GM21528 (cell line): ENCODE data around the gene COL11A2.

Experiments used
- ATAC-seq: cut with Tn5 transposase; IDR thresholded peaks from one replicate; pipeline ENCODE4 v1.9.1; 2021; ENCODE audit warnings: mild to moderate bottlenecking, moderate library complexity; ENCODE audit not compliant: unreplicated experiment, low FRiP score

COL11A2 gene

GRCh38 chr6:33172688-33173534 is 19.4 kb downstream of the COL11A2 start:
- ATAC-seq = no peak

- ATAC-seq = no peak
Measured at GRCh38 chr6:33171880-33172687, 20.2 kb downstream of the COL11A2 start.

GRCh38 chr6:33171016-33171879 is 21.0 kb downstream of the COL11A2 start:
- ATAC-seq = no peak

GRCh38 chr6:33170176-33171015 is 21.9 kb downstream of the COL11A2 start:
- ATAC-seq = no peak

- ATAC-seq = no peak
Measured at GRCh38 chr6:33169291-33170175, 22.7 kb downstream of the COL11A2 start.

GRCh38 chr6:33168639-33169038 is 23.6 kb downstream of the COL11A2 start:
- no peak for ATAC-seq

- ATAC-seq = no peak
Measured at GRCh38 chr6:33168284-33168601, 24.0 kb downstream of the COL11A2 start.

- no peak for ATAC-seq
Measured at GRCh38 chr6:33167374-33168283, 24.6 kb downstream of the COL11A2 start.

GRCh38 chr6:33166811-33167210 is 25.5 kb downstream of the COL11A2 start:
- ATAC-seq = no peak

- no peak for ATAC-seq
Measured at GRCh38 chr6:33166363-33166762, 25.9 kb downstream of the COL11A2 start.

- ATAC-seq = no peak
Measured at GRCh38 chr6:33165581-33166258, 26.5 kb downstream of the COL11A2 start.

- ATAC-seq = no peak
Measured at GRCh38 chr6:33164665-33165373, 27.4 kb downstream of the COL11A2 start.

- no peak for ATAC-seq
Measured at GRCh38 chr6:33164176-33164575, 28.1 kb downstream of the COL11A2 start.

- no peak for ATAC-seq
Measured at GRCh38 chr6:33163540-33163939, 28.7 kb downstream of the COL11A2 start.

GRCh38 chr6:33161354-33162331 is 30.6 kb downstream of the COL11A2 start:
- no peak for ATAC-seq
